NCI-H2227 treated with DMSO at 0.1 percent for 48 hours (cell line): Measurements from ENCODE around the gene AHCYL1.

ENCODE experiments used
- DNase-seq: peaks from one replicate; lab custom pipeline; 2025; lab: John Stamatoyannopoulos, UW

The AHCYL1 gene

DNA sequence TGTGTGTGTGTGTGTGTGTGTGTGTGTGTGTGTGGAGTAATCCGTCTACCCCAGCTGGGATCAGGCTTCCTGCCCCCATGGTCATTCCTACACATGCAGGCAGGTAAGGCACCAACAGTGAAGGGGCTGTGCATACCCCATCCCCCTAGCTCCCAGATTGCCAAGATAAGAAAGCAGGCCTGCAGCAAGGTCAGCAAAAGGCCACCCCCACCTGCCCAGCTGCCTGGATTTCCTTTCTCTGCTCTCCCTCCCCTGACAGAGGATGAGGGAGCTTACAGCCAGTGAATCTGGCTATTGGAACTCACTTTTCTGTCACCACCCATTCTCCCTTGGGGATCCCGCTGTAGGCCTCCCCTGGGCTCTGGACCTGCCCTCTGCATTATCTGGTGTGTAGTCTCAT is 78.0 kb downstream of the AHCYL1 start:
- DNase-seq, result no peak

DNA sequence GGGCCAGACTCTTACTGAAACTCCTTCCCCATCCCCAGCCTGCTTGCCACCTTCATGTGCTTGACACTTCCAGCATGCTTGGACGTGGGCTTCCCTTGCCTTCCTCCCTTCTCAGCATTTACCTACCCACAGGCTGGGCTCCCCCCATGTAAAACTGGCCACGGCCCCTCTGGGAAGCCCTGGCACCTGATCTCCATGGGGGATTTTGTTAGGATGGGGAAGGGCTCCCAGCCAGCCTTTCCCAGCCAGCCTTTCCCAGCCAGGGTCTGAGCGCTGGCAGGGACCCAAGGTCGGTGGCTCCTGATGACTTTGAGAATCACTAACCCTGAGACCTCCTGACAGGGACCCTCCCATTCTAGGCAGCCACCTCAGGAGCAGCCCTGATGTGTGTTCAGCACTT is 79.2 kb downstream of the AHCYL1 start:
- DNase-seq, result no peak

GRCh38 chr1:110064576-110065337 is 80.2 kb downstream of the AHCYL1 start:
- DNase-seq, result no peak

- DNase-seq, result no peak
These were observed 81.3 kb downstream of the AHCYL1 start for GRCh38 chr1:110065841-110066240.

- DNase-seq, result no peak
These were observed 82.9 kb downstream of the AHCYL1 start for GRCh38 chr1:110067479-110067892.

DNA sequence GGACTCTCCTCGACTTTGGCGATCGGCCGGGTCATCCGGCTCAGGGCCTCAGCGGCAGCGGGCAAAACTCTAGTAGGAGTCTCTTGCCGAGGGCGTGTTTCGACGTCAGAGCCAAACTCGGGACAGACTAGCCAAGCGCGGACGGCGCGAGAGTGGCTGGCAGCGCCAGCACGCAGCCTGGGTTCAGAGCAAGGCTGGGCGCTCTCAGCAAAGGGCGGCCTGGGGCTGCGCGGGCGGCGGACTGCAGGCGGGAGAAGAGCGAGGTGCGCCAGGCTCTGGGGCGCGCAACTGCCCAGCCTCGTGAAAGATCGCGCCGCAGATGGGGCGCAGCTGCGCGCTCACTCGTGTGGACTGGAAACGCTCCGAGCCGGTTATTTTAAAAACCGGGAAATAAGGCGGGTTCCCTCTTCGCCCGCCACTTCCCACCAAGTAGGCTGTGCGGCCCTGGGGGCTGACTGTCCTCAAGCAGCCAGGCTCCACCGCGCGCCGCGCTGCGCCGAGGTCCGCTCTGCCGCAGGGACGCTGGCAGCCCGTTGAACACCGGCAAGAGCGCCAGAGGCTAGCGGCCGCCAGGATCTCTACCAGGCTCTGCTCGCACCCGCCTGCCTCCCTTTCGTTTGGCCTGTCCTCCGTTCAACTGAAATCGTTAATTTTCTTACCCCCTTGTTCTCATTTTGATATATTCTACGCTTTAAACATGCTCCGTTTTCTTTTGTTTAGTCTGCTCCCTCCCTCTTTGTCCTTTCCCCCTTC is 83.5 kb downstream of the AHCYL1 start:
- DNase-seq, result no peak

DNA sequence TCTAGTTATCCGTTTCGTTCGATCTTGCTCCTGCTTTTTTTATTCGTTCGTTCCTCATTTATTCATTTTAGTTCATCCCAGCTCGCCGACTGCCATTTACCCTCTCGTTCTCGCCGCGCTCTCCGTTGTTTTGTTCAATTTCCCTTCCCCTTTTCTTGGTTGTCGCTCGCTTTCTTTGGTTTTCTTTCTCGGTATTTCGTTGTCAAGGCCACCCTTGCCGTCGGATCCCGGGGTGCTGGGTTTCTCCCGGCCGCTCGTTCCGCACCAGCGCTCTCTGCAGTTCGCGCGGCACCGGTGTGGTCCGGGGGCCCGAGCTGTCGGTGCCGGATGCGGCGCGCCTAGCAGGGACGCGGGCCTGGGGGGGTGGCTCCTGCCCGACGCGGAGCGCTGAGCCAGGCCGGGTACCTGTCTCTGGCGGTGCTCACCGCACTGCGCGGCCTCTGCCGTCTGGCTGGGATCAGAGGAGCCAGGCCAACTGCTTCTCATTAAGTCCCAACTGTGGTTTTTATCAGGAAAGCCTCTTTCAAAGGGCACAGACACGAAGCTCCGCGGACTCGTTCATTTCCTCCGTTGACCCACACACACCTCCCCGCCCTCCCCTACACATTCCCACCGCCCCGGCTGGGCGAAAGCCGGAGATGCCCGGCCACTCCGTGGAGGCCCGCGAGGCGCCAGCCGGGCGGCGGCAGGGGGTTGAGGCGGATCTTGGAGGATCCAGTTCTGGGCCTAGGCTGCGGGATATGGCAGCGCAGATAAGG is 84.3 kb downstream of the AHCYL1 start:
- DNase-seq, result no peak

- DNase-seq, result no peak
These were observed 85.1 kb downstream of the AHCYL1 start for GRCh38 chr1:110069404-110070281.

DNA sequence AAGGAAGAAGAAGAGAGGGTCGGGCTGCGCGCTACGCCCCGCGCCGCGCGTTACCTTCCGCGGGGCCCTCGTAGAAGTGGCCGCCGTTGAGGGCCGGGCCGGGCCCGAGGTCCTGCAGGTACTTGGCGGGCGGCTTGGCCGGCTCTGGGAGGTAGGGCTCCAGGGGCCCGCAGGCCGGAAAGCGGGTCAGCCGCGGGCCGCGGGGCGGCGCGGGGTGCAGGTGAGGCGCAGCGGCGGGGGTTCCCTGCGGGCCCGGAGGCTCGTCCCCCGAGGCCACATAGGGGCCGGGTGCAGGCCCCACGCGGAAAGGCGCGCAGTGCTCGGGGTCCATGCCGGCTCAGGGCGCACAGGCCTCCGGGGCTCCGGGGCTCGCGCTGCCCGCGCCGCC is 85.7 kb downstream of the AHCYL1 start:
- DNase-seq, result no peak

DNA sequence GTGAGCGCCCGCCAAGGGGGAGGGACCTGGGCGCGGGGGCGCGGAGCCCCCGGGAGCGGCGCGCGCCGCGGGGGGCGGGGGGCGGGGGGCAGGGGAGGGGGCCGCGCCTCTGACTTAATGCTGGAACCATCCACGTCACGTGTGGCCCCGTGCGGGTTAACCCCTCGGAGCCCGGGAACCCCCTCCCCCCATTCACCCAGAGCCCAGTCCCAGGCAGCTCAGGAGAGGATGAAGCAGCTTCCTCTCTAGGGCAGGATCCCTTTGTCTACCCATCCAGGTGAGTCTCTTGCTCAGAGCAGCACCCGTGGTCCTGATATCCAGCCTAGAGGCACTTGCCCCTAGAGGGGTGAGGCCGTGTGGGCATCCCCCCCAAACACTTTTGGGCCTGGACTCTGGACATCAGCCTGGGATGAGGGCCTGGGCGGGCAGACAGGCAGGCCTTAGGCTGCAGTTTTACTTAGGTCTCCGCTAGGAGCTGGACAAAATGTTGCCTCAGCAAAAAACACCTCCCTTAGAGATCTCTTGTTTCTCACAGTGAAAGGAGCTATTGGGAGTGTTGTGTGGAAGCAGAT is 86.2 kb downstream of the AHCYL1 start, which contains the start of gene ALX3:
ALX3 (minus strand) TSS at position 2 of the 572 bp plus-strand sequence. CDS start 60 bp downstream, outside the sequence.
- no peak for DNase-seq
